Heart right ventricle (tissue), 16 donors: ENCODE measurements around the gene PCBP3. TPM values are rescaled to one million over a fixed set of nuclear protein-coding genes. Genes with fewer than 3 reads are reported as not detected.

ENCODE experiments used
- ATAC-seq, 8 donors: fragments of 200-7000 bp; cut with Tn5 transposase; one replicate each; pipeline ENCODE4 v1.9.1; 2020; ENCODE audit warnings: mild to moderate bottlenecking in 8 of 8, moderate library complexity in 8 of 8, moderate number of reproducible peaks in 1 of 8
- DNase-seq, 2 donors: peaks; one replicate each; pipeline ENCODE4 v3.0.0-alpha.2; 2020
- H3K27ac ChIP-seq, 10 donors: fragments of 200-600 bp; sonication (generic) in 2 of 10; one replicate each; pipeline versions ENCODE4 v1.5.0 to v1.8.0; 2020 to 2022; ENCODE audit warnings: mild to moderate bottlenecking in 3 of 10
- H3K27me3 ChIP-seq, 7 donors: fragments of 200-600 bp; one replicate each; pipeline ENCODE4 v1.8.0; 2021 to 2022; ENCODE audit warnings: mild to moderate bottlenecking in 2 of 7
- H3K36me3 ChIP-seq, 9 donors: fragments of 200-600 bp; sonication (generic) in 1 of 9; one replicate each; pipeline versions ENCODE4 v1.5.0 to v1.8.0; 2020 to 2022; ENCODE audit warnings: mild to moderate bottlenecking in 2 of 9
- H3K4me1 ChIP-seq, 9 donors: fragments of 200-600 bp; sonication (generic) in 1 of 9; one replicate each; pipeline versions ENCODE4 v1.5.0 to v1.8.0; 2020 to 2022; ENCODE audit warnings: mild to moderate bottlenecking in 4 of 9
- H3K4me3 ChIP-seq, 10 donors: fragments of 200-600 bp; sonication (generic) in 2 of 10; one replicate each; pipeline versions ENCODE4 v1.5.0 to v1.8.0; 2020 to 2022; ENCODE audit warnings: mild to moderate bottlenecking in 7 of 10, moderate library complexity in 2 of 10
- H3K9me3 ChIP-seq, 11 donors: fragments of 200-600 bp in 10 of 11; sonication (generic) in 2 of 11; one replicate each; pipeline versions ENCODE4 v1.5.0 to v1.8.0; 2013 to 2022; ENCODE audit warnings: mild to moderate bottlenecking in 2 of 11, control low read depth in 1 of 11, moderate library complexity in 1 of 11
- WGBS, 2 donors: extraction: QIAGEN DNeasy Blood & Tissue Kit; methylation state at CpG; one replicate each; pipeline ENCODE4 v1.1.7; 2013; ENCODE audit warnings: inconsistent platforms in 1 of 2; 5-methylcytosine and 5-hydroxymethylcytosine counted together
- intact Hi-C, 10 donors: fragments of 100-400 bp; cut with DNase I; formaldehyde crosslinking; loops; one replicate each; pipeline versions ENCODE4 v1.11.1 to v1.14.2; 2022
- polyA plus RNA-seq, 2 donors: library from polyadenylated mRNA; stranded (reverse); fragments of 200-250 nt; gene quantifications; one replicate each; pipeline ENCODE4 v1.2.3, GENCODE V29; 2013
- total RNA-seq, 10 donors: library from RNA; stranded (reverse); fragmentation: NEBNext Ultra II Directional in 3 of 10; extraction: Animal tissue kit (Norgen Biotek cat#: 25700) in 3 of 10; gene quantifications; one replicate each; pipeline versions ENCODE4 v1.2.1 to v1.2.4, GENCODE V29; 2021 to 2023
- TF ChIP-seq, protein P1 (sequence below), 9 donors: fragments of 200-600 bp; sonication (generic) in 2 of 9; IDR thresholded peaks; one replicate each; pipeline versions ENCODE4 v1.5.0 to v1.8.0; 2021 to 2022; ENCODE audit warnings: antibody characterized with exemption in 9 of 9, mild to moderate bottlenecking in 5 of 9, moderate library complexity in 1 of 9
- donor health status: Arrhythmogenic right ventricular cardiomyopathy.
- donor health status: ischemic (EF 13 %, LVEDD 7.1; RV severe dilation, severe dysfunction).
- donor health status: healthy with polysubstance abuse.
- donor health status: DM: no; HTN: yes; CAD: no.
- donor health status: DM: no; HTN: no; CAD: no.
- donor health status: ischemic (EF 25% LVEDD 6.9; RV normal size, moderate dysfunction).
- donor health status: ischemic (EF 25% LVEDD 5.7; RV mildly dilated, moderate dysfunction).
- donor health status: healthy.
- donor health status: DM: yes; HTN: yes; CAD: no.
- donor health status: Ischemic cardiomyopathy.
- donor health status: ischemic (EF 35%, LVEDD 5.7; RV mildly dilated, moderate dysfunction).
- donor health status: nonischemic (EF 11% LVEDD 7.7; RV severe dilation, severe dysfunction).
- donor health status: DM: yes; HTN: yes; CAD: no.
- donor health status: PGD.
- donor health status: ischemic (EF 29% LVEDD 5.4; RV normal size, mild dysfunction).
- donor health status: nonischemic (EF 23%, LVEDD 6.1; RV moderate dilation, normal function).

Gene PCBP3
- total and polyA plus RNA-seq, 12 donors: 0.25 to 11.3 (median 1.2) TPM

DNA sequence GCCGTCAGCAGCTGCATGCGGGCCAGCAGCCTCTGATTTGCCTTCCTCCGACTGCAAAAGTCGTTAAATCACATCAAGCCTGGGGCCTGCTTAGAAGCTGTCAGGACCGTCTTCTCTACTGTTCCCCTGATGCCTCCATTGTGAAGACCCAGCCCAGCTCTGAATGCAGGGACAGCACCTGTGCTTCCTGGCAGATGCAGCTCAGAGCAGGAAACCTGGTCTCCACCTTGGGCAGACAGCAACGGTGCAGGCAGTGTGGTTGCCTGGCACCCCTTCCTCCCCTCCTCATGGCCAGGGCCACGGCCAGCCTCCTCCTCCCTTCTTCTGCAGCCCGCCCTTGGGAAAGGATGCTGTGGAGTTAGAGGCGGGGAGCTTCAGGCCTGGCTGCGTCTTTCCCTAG lies 245.7 kb downstream of the PCBP3 start:
- DNase-seq (peak in 1 of 2 donors; percentile 6), ATAC-seq (no peak)
- H3K4me1 ChIP-seq: peaks cover 10 to 55% (median 38%) of the 10 kb centered on the region in 9 donors
- H3K4me3 ChIP-seq: no peak overlapping the region
- H3K36me3 ChIP-seq: no peaks in the 10 kb centered on the region
- WGBS, 2 donors: 59 to 63% methylated on average over 10 of the region's 10 CpGs
- H3K9me3 ChIP-seq: no peaks in the 10 kb centered on the region
- peak overlapping the region in 5 of 10 donors; percentile 2 to 83 (median 25) for H3K27ac ChIP-seq
- H3K27me3 ChIP-seq: peaks cover 0 to 11% (median 0%) of the 10 kb centered on the region in 7 donors
- TF ChIP-seq, protein P1, sequence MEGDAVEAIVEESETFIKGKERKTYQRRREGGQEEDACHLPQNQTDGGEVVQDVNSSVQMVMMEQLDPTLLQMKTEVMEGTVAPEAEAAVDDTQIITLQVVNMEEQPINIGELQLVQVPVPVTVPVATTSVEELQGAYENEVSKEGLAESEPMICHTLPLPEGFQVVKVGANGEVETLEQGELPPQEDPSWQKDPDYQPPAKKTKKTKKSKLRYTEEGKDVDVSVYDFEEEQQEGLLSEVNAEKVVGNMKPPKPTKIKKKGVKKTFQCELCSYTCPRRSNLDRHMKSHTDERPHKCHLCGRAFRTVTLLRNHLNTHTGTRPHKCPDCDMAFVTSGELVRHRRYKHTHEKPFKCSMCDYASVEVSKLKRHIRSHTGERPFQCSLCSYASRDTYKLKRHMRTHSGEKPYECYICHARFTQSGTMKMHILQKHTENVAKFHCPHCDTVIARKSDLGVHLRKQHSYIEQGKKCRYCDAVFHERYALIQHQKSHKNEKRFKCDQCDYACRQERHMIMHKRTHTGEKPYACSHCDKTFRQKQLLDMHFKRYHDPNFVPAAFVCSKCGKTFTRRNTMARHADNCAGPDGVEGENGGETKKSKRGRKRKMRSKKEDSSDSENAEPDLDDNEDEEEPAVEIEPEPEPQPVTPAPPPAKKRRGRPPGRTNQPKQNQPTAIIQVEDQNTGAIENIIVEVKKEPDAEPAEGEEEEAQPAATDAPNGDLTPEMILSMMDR (IDR thresholded peaks at IDR 0.05): no peak
- intact Hi-C loops: loop anchor here in 2 of 10 donors (5.0 kb wide), 2 partner anchors 33 to 57 kb away; no protein-coding TSS in a partner anchor

DNA sequence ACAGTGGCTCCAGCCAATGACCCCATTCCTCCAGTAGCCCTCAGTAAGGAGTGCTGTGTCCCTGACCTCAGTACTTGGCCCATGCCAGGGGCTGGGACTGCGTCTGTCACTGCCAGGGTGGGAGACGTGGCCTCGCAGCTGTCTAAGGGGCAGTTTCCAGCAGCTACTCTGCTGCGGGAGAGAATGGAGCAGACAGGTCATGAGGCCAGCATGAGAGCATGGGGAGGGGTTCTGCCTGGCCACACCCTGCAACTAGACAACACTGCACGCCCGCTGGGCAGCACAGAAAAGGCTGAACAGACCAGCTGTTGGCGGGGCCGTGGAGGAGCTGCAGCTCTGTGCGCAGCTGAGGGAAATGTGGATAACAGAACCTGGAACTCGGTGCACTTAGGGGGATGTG lies 246.4 kb downstream of the PCBP3 start:
- TF ChIP-seq, protein P1 (IDR thresholded peaks at IDR 0.05): no peak
- Histone ChIP-seq H3K36me3 (no peaks in the 10 kb centered on the region), H3K4me1 (peaks cover 10 to 55% (median 38%) of the 10 kb centered on the region in 9 donors), H3K27ac (peak overlapping the region in 5 of 10 donors; percentile 2 to 83 (median 25)), H3K27me3 (peaks cover 0 to 11% (median 0%) of the 10 kb centered on the region in 7 donors), H3K4me3 (no peak overlapping the region), H3K9me3 (no peaks in the 10 kb centered on the region)
- intact Hi-C loops: loop anchor here in 3 of 10 donors (5.0 to 10.0 kb wide), 3 partner anchors 32 to 165 kb away; no protein-coding TSS in a partner anchor
- ATAC-seq: peak in 6 of 8 donors; percentile 10 to 48 (median 34)
- 50 to 65% methylated on average over 10 of the region's 10 CpGs for WGBS, 2 donors
- DNase-seq: peak in 1 of 2 donors; percentile 30

DNA sequence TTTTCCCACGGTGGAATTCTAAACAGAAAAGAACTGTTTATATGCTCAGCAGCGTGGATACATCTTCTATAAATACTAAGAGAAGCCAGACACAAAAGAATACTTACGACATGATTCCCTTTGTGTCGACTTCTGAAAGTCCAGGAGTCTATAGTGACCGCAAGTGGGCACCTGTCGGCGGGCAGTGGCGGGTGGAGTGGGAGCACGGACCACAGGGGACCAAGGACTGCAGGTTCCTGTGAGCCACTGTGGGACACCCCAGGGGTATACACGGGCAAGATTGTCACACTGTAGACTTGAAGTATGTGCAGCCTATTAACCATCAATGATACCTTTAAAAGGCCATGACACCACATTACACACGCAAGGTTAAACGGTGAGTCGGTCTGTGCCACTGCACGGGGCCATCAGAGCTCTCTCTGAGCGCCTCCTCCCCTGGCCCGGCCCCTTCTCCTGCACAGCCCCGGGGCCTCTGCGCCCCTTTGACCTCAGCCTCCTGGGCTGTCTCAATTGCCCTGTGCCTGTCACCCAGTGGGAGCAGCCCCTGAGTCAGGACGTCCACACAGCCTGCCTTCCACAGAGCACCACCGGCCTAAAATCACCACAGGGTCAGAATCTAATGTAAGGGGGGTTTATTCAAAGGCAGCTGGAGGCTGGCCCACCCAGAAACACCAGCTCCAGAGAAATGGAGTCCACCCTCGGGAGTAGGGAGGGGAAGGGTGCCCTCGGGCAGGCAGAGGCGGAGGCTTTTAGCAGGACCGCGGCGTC lies 248.0 kb downstream of the PCBP3 start:
- peak overlapping the region in 2 of 10 donors; percentile 23 to 77 for H3K27ac ChIP-seq
- 63 to 70% methylated on average over 26 of the region's 26 CpGs for WGBS, 2 donors
- DNase-seq (no peak), ATAC-seq (no peak)
- peak overlapping the region in 1 of 10 donors; percentile 33 for H3K4me3 ChIP-seq
- H3K36me3 ChIP-seq: no peaks in the 10 kb centered on the region
- TF ChIP-seq, protein P1 (IDR thresholded peaks at IDR 0.05): no peak
- H3K4me1 ChIP-seq: peaks cover 8 to 54% (median 37%) of the 10 kb centered on the region in 9 donors
- intact Hi-C loops: loop anchor here in 1 of 10 donors (10.0 kb wide), 1 partner anchor 167 kb away; no protein-coding TSS in a partner anchor
- H3K27me3 ChIP-seq: peaks cover 0 to 11% (median 0%) of the 10 kb centered on the region in 7 donors
- H3K9me3 ChIP-seq: no peaks in the 10 kb centered on the region

DNA sequence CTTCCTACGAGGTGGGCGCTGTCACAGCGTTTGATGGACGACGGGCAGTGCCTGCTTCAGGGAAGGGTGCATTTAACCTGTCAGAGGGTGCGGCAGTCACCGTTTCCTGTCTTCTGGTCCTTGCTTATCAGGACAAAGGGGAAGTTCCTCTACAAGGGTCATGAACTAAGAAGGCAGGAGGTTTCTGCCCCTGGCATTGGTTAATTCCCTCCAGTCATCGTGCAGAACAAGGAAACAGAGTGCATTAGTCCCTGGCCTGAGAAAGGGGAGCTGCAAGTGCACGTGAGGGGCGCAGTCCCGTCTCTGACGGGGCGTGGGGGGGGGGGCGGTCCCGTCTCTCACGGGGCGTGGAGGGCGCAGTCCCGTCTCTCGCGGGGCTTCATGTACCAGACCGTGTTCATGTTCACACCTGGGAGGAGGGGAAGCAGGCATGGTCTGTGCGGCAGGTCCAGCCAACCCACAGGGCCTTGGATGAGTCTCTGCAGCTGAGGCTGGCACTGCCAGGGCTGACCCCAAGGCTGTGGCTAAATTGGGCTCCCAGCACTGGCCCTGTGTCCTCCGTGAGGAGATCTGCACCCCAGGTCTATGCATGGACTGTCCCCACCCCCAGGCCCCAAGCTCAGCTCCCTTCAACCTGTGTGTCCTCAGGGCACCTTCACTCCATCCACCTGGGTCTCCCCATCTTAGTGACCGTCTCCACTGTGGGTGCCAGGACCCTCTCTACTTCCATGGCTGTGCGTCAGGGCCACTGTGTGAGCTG lies 248.8 kb downstream of the PCBP3 start:
- H3K4me1 ChIP-seq: peaks cover under 1 to 46% (median 30%) of the 10 kb centered on the region in 9 donors
- peak overlapping the region in 3 of 10 donors; percentile 23 to 77 (median 73) for H3K27ac ChIP-seq
- H3K27me3 ChIP-seq: peaks cover 0 to 11% (median 0%) of the 10 kb centered on the region in 7 donors
- ATAC-seq (no peak), DNase-seq (no peak)
- intact Hi-C loops: loop anchor here in 1 of 10 donors (10.0 kb wide), 1 partner anchor 168 kb away; no protein-coding TSS in a partner anchor
- WGBS, 2 donors: 46 to 58% methylated on average over 24 to 26 of the region's 26 CpGs
- peak overlapping the region in 1 of 10 donors; percentile 33 for H3K4me3 ChIP-seq
- H3K9me3 ChIP-seq: no peaks in the 10 kb centered on the region
- H3K36me3 ChIP-seq: no peaks in the 10 kb centered on the region
- TF ChIP-seq, protein P1 (IDR thresholded peaks at IDR 0.05): no peak
